NCI-H1105 treated with DMSO at 0.1 percent for 48 hours (cell line): Measurements from ENCODE around the gene FTSJ1.
A peak's percentile ranks its signal among the peaks of the same experiment; 100 is the strongest.
"Not testable (repeated sequence)": the region's sequence is repeated elsewhere in the genome, so short reads cannot be mapped to it uniquely, and the experiment has no call there.

Experiments
- DNase-seq: peaks from one replicate; lab custom pipeline; 2025; lab: John Stamatoyannopoulos, UW

The FTSJ1 gene

DNA sequence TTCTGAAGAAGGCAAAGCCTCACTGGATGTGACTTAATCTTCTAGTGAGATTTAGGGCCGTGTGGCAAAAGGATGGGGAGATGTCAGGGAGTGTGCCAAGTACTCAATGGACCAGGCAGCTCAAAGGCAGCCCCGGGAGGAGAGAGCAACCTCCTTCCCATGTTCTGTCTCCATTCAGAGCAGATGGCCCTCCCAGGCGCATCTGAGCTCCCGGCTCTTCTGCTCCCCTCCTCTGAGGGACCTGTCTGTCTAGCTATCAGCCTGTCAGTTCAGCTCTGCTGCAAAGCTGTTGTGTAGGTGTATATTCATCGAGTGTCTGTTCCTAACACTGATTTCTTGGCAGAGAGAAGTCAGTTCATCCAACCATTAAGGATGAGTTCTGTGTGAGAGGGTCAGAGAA, 21.9 kb downstream of the FTSJ1 start:
- DNase-seq = no peak

DNA sequence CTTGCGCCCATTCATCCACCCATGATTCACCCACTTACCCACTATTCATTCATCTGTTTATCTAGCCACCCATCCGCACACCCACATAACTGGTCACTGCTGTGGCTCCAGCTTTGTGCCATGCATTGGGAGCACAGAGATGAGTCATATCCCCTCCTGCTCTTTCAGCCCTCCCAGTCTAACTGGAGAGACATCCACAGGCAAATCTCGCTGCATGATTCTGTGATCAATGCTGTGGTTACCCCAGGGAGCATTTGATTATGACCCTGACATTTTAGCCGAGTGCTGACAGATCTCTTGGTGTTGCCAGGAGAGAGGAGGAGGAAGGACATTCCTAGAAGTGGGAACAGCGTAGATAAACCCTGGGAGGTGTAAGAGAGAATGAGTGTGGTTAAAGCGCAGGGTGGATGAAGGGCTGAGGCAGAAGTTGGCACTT, 22.4 kb downstream of the FTSJ1 start:
- DNase-seq = no peak

GRCh38 chrX:48504261-48504660, 28.3 kb downstream of the FTSJ1 start:
- no peak for DNase-seq

DNA sequence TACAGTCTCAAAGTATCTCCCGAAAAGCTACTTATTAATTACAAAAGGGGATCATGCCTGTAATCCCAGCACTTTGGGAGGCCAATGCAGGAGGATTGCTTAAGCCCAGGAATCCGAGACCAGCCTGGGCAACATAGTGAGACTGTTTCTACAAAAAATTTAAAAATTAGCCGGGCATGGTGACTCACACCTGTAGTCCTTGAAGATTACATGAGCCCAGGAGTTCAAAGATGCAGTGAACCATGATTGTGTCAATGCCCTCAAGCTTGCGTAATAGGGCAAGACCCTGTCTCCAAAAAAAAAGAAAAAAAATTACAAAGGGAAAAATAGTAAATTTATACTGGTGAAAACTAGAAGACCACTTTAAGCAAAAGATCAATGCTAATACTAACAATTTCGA, 29.5 kb downstream of the FTSJ1 start:
- DNase-seq = no peak

GRCh38 chrX:48507246-48507645, 31.2 kb downstream of the FTSJ1 start:
- DNase-seq = no peak

GRCh38 chrX:48508400-48509244, 32.6 kb downstream of the FTSJ1 start, which contains the start of gene PORCN:
Gene PORCN, plus strand, starts transcription at chrX:48508992. Its CDS starts 829 bp downstream, at chrX:48509821.
- DNase-seq = peak; percentile 52

DNA sequence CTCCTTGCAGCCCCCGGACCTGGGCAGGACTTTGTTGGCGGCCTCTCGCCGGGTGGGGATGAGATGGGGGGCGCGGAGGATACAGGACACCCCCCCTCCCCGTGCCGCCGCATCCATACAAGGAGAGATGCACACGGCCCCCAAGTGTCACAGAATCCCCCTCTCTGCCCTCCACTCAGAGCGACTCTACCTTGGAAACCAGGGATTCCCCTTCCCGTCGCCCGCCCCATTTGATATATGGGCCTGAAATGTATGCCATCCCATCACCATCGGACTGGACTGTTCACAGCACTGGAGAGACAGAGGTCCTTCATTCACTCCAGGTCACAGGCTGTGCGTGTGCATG, 33.2 kb downstream of the FTSJ1 start:
- no peak for DNase-seq

DNA sequence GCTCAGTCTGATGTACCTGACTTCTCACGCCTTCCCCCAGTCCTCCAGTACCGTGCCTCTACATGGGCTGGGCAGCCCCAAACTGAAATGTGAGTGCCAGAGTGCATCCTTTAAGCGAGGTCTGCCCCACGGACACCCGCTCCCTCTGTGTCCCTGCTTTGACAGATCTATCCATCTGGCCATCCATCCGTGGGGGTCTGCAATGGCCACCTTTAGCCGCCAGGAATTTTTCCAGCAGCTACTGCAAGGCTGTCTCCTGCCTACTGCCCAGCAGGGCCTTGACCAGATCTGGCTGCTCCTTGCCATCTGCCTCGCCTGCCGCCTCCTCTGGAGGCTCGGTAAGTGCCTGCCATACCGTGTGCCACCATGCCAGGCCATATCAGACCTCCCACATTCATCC, 33.6 kb downstream of the FTSJ1 start:
- DNase-seq = no peak

- DNase-seq = no peak
Measured at GRCh38 chrX:48511560-48511959, 35.6 kb downstream of the FTSJ1 start.

DNA sequence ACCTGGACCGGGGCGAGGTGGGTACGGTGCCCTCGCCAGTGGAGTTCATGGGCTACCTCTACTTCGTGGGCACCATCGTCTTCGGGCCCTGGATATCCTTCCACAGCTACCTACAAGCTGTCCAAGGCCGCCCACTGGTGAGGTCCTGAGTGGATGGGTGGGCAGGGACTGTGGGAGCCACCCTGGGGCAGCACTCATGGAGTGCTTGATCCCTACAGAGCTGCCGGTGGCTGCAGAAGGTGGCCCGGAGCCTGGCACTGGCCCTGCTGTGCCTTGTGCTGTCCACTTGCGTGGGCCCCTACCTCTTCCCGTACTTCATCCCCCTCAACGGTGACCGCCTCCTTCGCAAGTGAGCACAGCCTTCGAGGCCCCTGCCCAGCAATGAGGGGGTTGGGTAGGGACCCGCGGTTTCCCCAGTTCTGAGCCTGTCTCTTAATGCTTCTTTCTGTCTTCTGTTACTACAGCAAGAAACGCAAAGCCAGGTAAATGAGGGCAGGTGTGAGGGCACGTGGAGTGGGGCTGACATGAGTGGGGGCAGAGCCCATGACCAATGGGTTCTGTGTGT, 36.5 kb downstream of the FTSJ1 start:
- no peak for DNase-seq

GRCh38 chrX:48513670-48514069, 37.7 kb downstream of the FTSJ1 start:
- DNase-seq = no peak

DNA sequence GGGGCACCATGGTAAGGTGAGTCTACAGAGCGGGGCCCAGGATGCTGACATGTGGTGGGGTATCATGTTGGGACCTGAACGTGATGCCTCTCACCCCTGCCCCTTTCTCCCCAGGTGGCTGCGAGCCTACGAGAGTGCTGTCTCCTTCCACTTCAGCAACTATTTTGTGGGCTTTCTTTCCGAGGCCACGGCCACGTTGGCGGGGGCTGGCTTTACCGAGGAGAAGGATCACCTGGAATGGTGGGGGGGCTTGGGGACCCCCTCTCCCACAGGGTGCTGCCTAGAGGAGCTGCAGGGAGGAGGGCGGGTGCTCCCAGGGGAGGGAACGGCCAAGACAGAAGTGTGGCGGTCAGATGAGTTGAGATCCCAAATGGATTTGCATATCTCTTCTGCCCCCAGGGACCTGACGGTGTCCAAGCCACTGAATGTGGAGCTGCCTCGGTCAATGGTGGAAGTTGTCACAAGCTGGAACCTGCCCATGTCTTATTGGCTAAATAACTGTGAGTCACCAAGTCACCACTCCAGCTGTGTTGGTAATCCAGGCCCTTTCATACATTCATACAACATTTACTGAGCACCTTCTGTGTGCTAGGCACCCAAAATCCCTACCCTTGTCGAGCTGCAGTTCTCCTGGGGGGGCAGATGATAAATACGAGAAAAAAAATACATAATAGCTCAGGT, 38.3 kb downstream of the FTSJ1 start:
- DNase-seq = no peak

DNA sequence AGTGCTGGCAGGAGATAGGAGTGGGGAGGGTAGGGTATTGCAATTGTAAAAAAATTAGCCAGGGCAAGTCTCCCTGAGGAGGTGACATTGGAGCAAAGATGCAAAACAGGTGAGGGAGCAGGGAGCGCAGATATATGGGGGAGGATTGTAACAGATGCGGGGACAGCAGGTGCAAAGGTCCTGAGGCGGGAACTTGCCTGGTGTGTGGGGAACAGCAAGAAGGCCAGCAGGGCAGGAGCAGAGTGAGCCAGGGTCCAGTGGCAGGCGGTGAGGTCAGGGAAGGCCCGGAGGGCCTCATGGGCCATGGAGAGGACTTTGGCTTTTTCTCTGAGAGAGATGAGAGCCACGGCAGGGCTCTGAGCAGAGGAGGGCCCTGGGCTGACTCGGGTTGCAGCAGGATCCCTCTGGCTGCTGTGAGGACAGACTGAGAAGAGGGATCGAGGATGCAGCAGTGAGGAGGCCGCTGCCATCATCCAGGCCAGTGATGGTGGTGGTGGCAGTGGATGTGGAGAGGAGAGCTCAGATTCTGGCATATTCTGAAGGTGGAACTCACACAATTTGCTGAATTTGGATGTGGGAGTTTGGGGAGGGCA, 39.0 kb downstream of the FTSJ1 start:
- no peak for DNase-seq

- no peak for DNase-seq
Measured at GRCh38 chrX:48515842-48516241, 39.8 kb downstream of the FTSJ1 start.

GRCh38 chrX:48516285-48516684, 40.3 kb downstream of the FTSJ1 start:
- DNase-seq = no peak

- DNase-seq = no peak
Measured at GRCh38 chrX:48516987-48517386, 41.0 kb downstream of the FTSJ1 start.

GRCh38 chrX:48519481-48519880, 43.5 kb downstream of the FTSJ1 start:
- DNase-seq = not testable (repeated sequence)

- no peak for DNase-seq
Measured at GRCh38 chrX:48520455-48520854, 44.5 kb downstream of the FTSJ1 start.

GRCh38 chrX:48520976-48521352, 45.0 kb downstream of the FTSJ1 start:
- no peak for DNase-seq

DNA sequence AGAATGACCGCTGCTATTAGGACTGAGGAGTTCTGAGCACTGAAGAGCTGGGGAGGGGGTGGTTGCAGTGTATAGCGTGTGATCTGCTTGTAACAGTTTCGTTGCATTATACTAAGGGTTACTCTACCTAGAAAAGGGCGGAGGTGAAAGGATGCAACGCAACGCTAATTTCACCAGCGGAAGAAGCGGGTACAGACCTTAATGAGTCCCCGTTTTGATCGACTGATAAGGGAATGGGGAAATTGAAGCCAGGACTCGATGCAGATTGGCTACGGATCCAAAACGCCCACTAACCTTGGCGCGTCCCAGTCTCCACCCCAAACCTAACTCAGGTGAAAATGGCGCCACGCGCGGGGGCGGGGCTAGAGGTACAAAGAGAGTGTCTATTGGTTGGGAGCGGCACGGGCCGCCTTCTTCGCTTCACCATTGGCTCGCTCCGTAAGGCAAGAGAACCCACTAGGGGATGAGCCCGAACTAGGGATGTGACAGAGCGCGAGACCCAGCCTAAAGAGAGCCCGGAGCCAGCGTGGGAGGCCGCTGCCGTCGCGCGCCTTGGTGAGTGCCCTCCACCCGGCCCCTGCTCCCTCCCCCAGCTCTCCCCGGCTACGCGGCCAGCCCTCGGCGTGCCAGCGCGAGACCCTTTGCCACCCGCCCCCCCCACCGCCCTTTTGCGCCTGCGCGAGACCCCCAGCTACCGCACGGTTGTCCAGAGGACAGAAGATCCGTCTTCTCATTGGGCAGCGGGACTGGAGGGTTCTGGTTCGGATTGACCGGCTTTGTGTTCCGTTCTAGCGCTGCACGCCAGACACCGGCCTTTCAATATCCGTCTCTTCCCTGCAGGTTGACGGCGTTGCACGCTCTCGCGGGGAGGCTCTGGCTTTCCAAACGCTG, 45.6 kb downstream of the FTSJ1 start, which contains the start of gene EBP:
Gene EBP (plus strand): TSS at position 456 of the 891 bp plus-strand sequence. CDS start 1,964 bp downstream, outside the sequence.
- peak; percentile 93 for DNase-seq

DNA sequence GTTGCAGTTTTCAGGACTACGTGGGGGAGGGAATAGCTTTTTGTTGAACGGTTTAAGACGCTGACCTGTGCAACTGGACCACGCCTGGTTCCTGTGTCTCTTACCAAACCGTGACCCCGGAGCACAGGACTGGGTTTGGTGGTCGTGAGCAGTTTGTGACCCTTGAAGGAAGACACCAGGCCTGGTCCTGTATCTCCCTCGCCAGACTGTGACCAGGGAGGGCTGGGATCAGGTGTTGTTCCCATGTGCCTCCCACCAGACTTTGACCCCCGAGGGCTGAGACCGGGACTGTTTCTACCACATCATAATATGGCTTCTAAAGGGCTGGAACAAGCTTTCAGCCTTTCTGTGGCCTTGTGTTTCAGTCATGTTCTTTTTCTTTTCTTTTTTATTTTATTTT, 46.3 kb downstream of the FTSJ1 start:
- DNase-seq = no peak

DNA sequence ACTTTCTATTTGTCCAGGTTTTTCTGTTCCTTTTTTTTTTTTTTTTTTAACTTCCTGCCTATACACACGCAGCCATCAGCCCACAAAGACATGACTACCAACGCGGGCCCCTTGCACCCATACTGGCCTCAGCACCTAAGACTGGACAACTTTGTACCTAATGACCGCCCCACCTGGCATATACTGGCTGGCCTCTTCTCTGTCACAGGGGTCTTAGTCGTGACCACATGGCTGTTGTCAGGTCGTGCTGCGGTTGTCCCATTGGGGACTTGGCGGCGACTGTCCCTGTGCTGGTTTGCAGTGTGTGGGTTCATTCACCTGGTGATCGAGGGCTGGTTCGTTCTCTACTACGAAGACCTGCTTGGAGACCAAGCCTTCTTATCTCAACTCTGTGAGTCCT, 47.7 kb downstream of the FTSJ1 start:
- no peak for DNase-seq
